Measurements from ENCODE around the gene NSUN6.
"Not testable (repeated sequence)": the region's sequence is repeated elsewhere in the genome, so short reads cannot be mapped to it uniquely, and the experiment has no call there.

NSUN6 gene

GRCh38 chr10:18607503-18608378, 43.6 kb downstream of the NSUN6 start:
- no peak for DNase-seq (ENCODE audit: low read depth, low spot score)

GRCh38 chr10:18606051-18606695, 45.2 kb downstream of the NSUN6 start:
- DNase-seq (ENCODE audit: low read depth, low spot score): no peak

GRCh38 chr10:18601321-18601720, 50.1 kb downstream of the NSUN6 start:
- no peak for DNase-seq (ENCODE audit: low read depth, low spot score)

GRCh38 chr10:18599392-18599791, 52.0 kb downstream of the NSUN6 start:
- DNase-seq (ENCODE audit: low read depth, low spot score): no peak

GRCh38 chr10:18594574-18595156, 56.7 kb downstream of the NSUN6 start:
- no peak for DNase-seq (ENCODE audit: low read depth, low spot score)

- DNase-seq (ENCODE audit: low read depth, low spot score): not testable (repeated sequence)
Observed at GRCh38 chr10:18591141-18591540, 60.2 kb downstream of the NSUN6 start.

- not testable (repeated sequence) for DNase-seq (ENCODE audit: low read depth, low spot score)
Observed at GRCh38 chr10:18586637-18587036, 64.8 kb downstream of the NSUN6 start.

- no peak for DNase-seq (ENCODE audit: low read depth, low spot score)
Observed at GRCh38 chr10:18583575-18584270, 67.7 kb downstream of the NSUN6 start.

- no peak for DNase-seq (ENCODE audit: low read depth, low spot score)
Observed at GRCh38 chr10:18582803-18583202, 68.6 kb downstream of the NSUN6 start.

GRCh38 chr10:18577823-18578685, 73.3 kb downstream of the NSUN6 start:
- DNase-seq (ENCODE audit: low read depth, low spot score): no peak

- DNase-seq (ENCODE audit: low read depth, low spot score): no peak
Observed at GRCh38 chr10:18576586-18576985, 74.8 kb downstream of the NSUN6 start.

GRCh38 chr10:18572959-18573561, 78.3 kb downstream of the NSUN6 start:
- DNase-seq (ENCODE audit: low read depth, low spot score): no peak

GRCh38 chr10:18571780-18572179, 79.6 kb downstream of the NSUN6 start:
- no peak for DNase-seq (ENCODE audit: low read depth, low spot score)

- DNase-seq (ENCODE audit: low read depth, low spot score): no peak
Observed at GRCh38 chr10:18571076-18571475, 80.3 kb downstream of the NSUN6 start.

GRCh38 chr10:18570386-18570785, 81.0 kb downstream of the NSUN6 start:
- not testable (repeated sequence) for DNase-seq (ENCODE audit: low read depth, low spot score)

GRCh38 chr10:18567343-18567856, 84.0 kb downstream of the NSUN6 start:
- DNase-seq (ENCODE audit: low read depth, low spot score): no peak

- no peak for DNase-seq (ENCODE audit: low read depth, low spot score)
Observed at GRCh38 chr10:18566177-18566576, 85.2 kb downstream of the NSUN6 start.

GRCh38 chr10:18565006-18565405, 86.4 kb downstream of the NSUN6 start:
- DNase-seq (ENCODE audit: low read depth, low spot score): no peak

- DNase-seq (ENCODE audit: low read depth, low spot score): no peak
Observed at GRCh38 chr10:18563003-18563726, 88.2 kb downstream of the NSUN6 start.

Data from activated naive CD8-positive, alpha-beta T cell treated with anti-CD3 and anti-CD28 coated beads, Interleukin-2, amount 50 U/mL, for 16 hours (primary cell).